SU-DHL-6 (cell line): ENCODE measurements around the gene UTS2R.

Experiments
- EZH2phosphoT487 ChIP-seq: fragments of 200-600 bp; sonication (generic), shearing (Covaris generic); conservative IDR thresholded peaks from 2 replicates; pipeline ENCODE4 v1.6.1; 2018; ENCODE audit warnings: mild to moderate bottlenecking, antibody characterized with exemption, low read length, moderate library complexity, mixed read lengths
- TF ChIP-seq, protein P1 (sequence below): fragments of 200-600 bp; sonication (generic); IDR thresholded peaks from one replicate; pipeline ENCODE4 v1.5.1; 2017; ENCODE audit warnings: antibody characterized with exemption, mild to moderate bottlenecking, low read length, moderate library complexity; ENCODE audit not compliant: insufficient read depth, poor library complexity, severe bottlenecking

DNA sequence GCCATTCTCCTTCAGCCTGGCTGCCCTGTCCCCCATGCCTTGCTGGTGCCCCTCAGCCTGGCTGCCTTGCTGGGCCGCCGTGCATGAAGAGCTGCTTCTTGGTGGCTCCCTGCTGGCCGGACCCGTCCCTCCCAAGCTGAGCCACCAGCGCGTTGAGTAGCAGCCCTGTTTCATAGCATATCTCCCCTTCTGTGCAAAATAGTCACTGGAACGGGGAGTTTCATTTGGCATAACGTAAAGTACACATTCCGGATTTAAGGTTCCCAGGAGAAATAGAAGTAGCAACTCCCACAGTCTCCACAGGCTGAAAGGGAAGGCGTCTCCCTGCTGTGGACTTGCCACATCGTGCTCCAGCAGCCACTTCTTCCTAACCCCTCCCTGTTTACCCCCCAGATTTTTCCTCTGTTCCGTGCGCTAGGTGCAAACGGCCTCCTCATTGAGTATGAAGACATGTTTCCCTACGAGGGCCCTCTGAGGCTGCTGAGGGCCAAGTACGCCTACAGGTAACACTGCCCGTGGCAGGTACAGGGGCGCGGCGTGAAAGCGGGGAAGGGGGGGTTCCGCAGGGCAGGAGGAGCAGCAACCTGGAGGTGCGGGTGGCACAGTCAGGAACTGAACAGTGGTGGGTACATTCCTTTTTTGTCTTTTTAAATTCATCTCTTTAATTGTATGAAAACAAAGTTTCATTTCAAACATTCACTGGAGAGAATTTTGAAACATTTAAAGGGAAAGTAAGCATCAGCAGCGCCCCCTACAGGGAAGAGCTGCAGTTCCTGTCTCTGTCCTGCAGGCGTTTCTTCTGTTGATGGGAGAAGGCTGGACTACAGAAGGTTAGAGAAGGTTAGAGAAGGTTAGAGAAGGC, 52.7 kb downstream of the UTS2R start:
- TF ChIP-seq, protein P1, sequence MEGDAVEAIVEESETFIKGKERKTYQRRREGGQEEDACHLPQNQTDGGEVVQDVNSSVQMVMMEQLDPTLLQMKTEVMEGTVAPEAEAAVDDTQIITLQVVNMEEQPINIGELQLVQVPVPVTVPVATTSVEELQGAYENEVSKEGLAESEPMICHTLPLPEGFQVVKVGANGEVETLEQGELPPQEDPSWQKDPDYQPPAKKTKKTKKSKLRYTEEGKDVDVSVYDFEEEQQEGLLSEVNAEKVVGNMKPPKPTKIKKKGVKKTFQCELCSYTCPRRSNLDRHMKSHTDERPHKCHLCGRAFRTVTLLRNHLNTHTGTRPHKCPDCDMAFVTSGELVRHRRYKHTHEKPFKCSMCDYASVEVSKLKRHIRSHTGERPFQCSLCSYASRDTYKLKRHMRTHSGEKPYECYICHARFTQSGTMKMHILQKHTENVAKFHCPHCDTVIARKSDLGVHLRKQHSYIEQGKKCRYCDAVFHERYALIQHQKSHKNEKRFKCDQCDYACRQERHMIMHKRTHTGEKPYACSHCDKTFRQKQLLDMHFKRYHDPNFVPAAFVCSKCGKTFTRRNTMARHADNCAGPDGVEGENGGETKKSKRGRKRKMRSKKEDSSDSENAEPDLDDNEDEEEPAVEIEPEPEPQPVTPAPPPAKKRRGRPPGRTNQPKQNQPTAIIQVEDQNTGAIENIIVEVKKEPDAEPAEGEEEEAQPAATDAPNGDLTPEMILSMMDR: peak; percentile 95
- no peak for TF ChIP-seq EZH2phosphoT487
